ENCODE data around the gene SNCAIP. TPM values are rescaled to one million over a fixed set of nuclear protein-coding genes. Genes with fewer than 3 reads are reported as not detected.

The SNCAIP gene
- total and polyA plus RNA-seq, 2 of the 4 experiments (the other 2 are of a cell fraction): 15.3 to 19.0 TPM

DNA sequence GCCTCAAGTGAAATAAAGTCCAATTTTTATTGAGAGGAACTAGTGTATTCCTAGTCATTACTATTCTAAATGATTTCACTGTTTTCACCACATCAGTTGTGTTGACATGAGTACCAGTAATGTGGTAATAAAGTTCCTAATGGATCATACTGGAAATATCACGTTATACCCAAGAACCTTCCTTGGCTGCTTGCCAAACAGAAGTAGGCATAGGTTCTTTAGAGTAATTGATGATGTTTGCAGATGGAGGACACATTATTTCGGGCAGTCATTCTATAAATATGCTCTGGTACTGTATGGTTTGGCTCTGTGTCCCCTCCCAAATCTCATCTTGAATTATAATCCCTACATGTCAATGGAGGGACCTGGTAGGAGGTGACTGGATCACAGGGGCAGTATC, 15.1 kb downstream of the SNCAIP start:
- Histone ChIP-seq H4K5ac (ENCODE audit: low read depth, low read length) (no peak overlapping the region), H2BK20ac (ENCODE audit: low read depth, low read length) (no peak overlapping the region), H2BK5ac (ENCODE audit: low read depth, low read length, poor library complexity, severe bottlenecking) (no peak overlapping the region), H3K79me1 (ENCODE audit: low read depth in 1 of 2, low read length in 2 of 2) (peaks cover 6 to 14% of the 10 kb centered on the region in 2 experiments; a peak in 3 of 4 replicates), H2AK9ac (replicated peaks; ENCODE audit: low read depth, low read length, poor library complexity) (no peak overlapping the region), H3K27ac (ENCODE audit: insufficient read depth, low read length) (no peak overlapping the region), H3K14ac (replicated peaks; ENCODE audit: low read depth, low read length) (no peak overlapping the region), H3K18ac (ENCODE audit: low read depth, low read length) (no peak overlapping the region), H3K9ac (ENCODE audit: low read depth, low read length) (no peak overlapping the region), H3K4me2 (ENCODE audit: low read depth, low read length) (no peak overlapping the region), H3K4me3 (ENCODE audit: insufficient read depth, low read depth, low read length) (no peak overlapping the region), H4K8ac (ENCODE audit: low read depth in 2 of 2, low read length in 2 of 2) (no peak overlapping the region), H3K27me3 (ENCODE audit: control insufficient read depth, insufficient read depth, low read length) (no peaks in the 10 kb centered on the region), H2AFZ (replicated peaks; ENCODE audit: low read length, poor library complexity) (no peak overlapping the region), H3K4me1 (ENCODE audit: control insufficient read depth, insufficient read depth, low read length) (peaks cover 4% of the 10 kb centered on the region; the same call in 1 of the 2 replicates), H3K56ac (ENCODE audit: extremely low read depth, insufficient read depth, low read length) (no peak overlapping the region), H3K4ac (ENCODE audit: low read depth, low read length) (no peak overlapping the region), H2AK5ac (ENCODE audit: low read depth, low read length) (no peak overlapping the region), H2BK120ac (ENCODE audit: low read depth, low read length) (no peak overlapping the region), H3K23ac (ENCODE audit: low read depth, low read length) (no peak overlapping the region), H4K91ac (ENCODE audit: insufficient read depth, low read depth, low read length) (no peak overlapping the region), H3K9me1 (ENCODE audit: insufficient read depth, low read length) (no peaks in the 10 kb centered on the region), H4K20me1 (ENCODE audit: insufficient read depth, low read length) (no peaks in the 10 kb centered on the region), H2BK15ac (ENCODE audit: low read depth, low read length) (no peak overlapping the region), H3K9me3 (ENCODE audit: control insufficient read depth, insufficient read depth, low read length) (no peaks in the 10 kb centered on the region), H3K36me3 (ENCODE audit: control insufficient read depth, insufficient read depth, low read length) (no peaks in the 10 kb centered on the region)
- ChIA-PET CTCF (interaction anchor here (0.6 kb wide), 1 partner anchor 173 kb away, joined by 4 read pairs; no protein-coding TSS in a partner anchor), POLR2A (ENCODE audit: unreplicated experiment) (no interaction called here)
- TF ChIP-seq SMC3 (IDR thresholded peaks at IDR 0.05; ENCODE audit: low read depth, low read length) (no peak), BHLHE40 (IDR thresholded peaks at IDR 0.05; ENCODE audit: low read depth, low read length) (no peak), NFE2L2 (IDR thresholded peaks at IDR 0.05; ENCODE audit: low read depth, low read length) (no peak), POLR2A (IDR thresholded peaks at IDR 0.05; ENCODE audit: low read depth, low read length) (no peak), CEBPB (IDR thresholded peaks at IDR 0.05; ENCODE audit: low read depth, low read length) (no peak), FOS (IDR thresholded peaks at IDR 0.05; ENCODE audit: low read depth, low read length) (no peak), MXI1 (IDR thresholded peaks at IDR 0.05; ENCODE audit: borderline replicate concordance, low read depth, low read length) (no peak), MAZ (IDR thresholded peaks at IDR 0.05; ENCODE audit: borderline replicate concordance, low read depth, low read length) (no peak), RAD21 (IDR thresholded peaks at IDR 0.05; ENCODE audit: low read length) (no peak), RFX5 (IDR thresholded peaks at IDR 0.05; ENCODE audit: low read depth, low read length) (no peak), RCOR1 (IDR thresholded peaks at IDR 0.05; ENCODE audit: insufficient replicate concordance, low read length) (no peak), MAFK (IDR thresholded peaks at IDR 0.05; ENCODE audit: low read depth, low read length) (no peak)
- TF ChIP-seq, protein P1, sequence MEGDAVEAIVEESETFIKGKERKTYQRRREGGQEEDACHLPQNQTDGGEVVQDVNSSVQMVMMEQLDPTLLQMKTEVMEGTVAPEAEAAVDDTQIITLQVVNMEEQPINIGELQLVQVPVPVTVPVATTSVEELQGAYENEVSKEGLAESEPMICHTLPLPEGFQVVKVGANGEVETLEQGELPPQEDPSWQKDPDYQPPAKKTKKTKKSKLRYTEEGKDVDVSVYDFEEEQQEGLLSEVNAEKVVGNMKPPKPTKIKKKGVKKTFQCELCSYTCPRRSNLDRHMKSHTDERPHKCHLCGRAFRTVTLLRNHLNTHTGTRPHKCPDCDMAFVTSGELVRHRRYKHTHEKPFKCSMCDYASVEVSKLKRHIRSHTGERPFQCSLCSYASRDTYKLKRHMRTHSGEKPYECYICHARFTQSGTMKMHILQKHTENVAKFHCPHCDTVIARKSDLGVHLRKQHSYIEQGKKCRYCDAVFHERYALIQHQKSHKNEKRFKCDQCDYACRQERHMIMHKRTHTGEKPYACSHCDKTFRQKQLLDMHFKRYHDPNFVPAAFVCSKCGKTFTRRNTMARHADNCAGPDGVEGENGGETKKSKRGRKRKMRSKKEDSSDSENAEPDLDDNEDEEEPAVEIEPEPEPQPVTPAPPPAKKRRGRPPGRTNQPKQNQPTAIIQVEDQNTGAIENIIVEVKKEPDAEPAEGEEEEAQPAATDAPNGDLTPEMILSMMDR (conservative IDR thresholded peaks at IDR 0.05; ENCODE audit: low read depth, low read length): no peak
- TF ChIP-seq, protein P2, sequence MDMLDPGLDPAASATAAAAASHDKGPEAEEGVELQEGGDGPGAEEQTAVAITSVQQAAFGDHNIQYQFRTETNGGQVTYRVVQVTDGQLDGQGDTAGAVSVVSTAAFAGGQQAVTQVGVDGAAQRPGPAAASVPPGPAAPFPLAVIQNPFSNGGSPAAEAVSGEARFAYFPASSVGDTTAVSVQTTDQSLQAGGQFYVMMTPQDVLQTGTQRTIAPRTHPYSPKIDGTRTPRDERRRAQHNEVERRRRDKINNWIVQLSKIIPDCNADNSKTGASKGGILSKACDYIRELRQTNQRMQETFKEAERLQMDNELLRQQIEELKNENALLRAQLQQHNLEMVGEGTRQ (IDR thresholded peaks at IDR 0.05; ENCODE audit: low read depth, low read length): no peak
- TF ChIP-seq, protein P3, sequence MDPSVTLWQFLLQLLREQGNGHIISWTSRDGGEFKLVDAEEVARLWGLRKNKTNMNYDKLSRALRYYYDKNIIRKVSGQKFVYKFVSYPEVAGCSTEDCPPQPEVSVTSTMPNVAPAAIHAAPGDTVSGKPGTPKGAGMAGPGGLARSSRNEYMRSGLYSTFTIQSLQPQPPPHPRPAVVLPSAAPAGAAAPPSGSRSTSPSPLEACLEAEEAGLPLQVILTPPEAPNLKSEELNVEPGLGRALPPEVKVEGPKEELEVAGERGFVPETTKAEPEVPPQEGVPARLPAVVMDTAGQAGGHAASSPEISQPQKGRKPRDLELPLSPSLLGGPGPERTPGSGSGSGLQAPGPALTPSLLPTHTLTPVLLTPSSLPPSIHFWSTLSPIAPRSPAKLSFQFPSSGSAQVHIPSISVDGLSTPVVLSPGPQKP (IDR thresholded peaks at IDR 0.05; ENCODE audit: borderline replicate concordance, low read depth, low read length): no peak
- dilution Hi-C loops (cut with HindIII; ENCODE audit: low sequenced_read_pairs, unreplicated experiment) (no loop called here), intact Hi-C loops (cut with micrococcal nuclease) (no loop called here), in situ Hi-C loops (cut with MboI; ENCODE audit: low sequenced_read_pairs) (no loop called here)
- no TSS peak for BruUV-seq (replicated peaks)
- DNase-seq (no peak), ATAC-seq (ENCODE audit: low read depth) (no peak)
- no CpG with 5 or more reads among the region's 2 CpGs for WGBS, 2 experiments (ENCODE audit: extremely low coverage in 2 of 2, insufficient read length in 1 of 2)

Measured in IMR-90 (cell line).